Measurements from ENCODE around the gene GCSAM. TPM values are rescaled to one million over a fixed set of nuclear protein-coding genes. Genes with fewer than 3 reads are reported as not detected.

Gene GCSAM
- total RNA-seq, 2 donors from 2014 or later, result 1.4 TPM; not detected in 1

GRCh38 chr3:112115161-112115739, 17.8 kb downstream of the GCSAM start:
- intact Hi-C loops (cut with DNase I), result loop anchor here (10.0 kb wide), 1 partner anchor 420 kb away; no protein-coding TSS in a partner anchor
- no peak for TF ChIP-seq POLR2AphosphoS5 (IDR thresholded peaks at IDR 0.05)
- TF ChIP-seq CTCF (IDR thresholded peaks at IDR 0.05), result no peak
- no peaks in the 10 kb centered on the region for H3K9me3 ChIP-seq
- H3K27me3 ChIP-seq (replicated peaks; ENCODE audit: insufficient read depth), result no peaks in the 10 kb centered on the region
- H3K27ac ChIP-seq, result no peak overlapping the region
- H3K4me1 ChIP-seq (replicated peaks), result no peaks in the 10 kb centered on the region
- WGBS, result 91% methylated on average over 6 of the region's 6 CpGs
- no peak for DNase-seq (ENCODE audit: low spot score)
- no peaks in the 10 kb centered on the region for H3K36me3 ChIP-seq
- no peak overlapping the region for H3K4me3 ChIP-seq

- TF ChIP-seq POLR2AphosphoS5 (IDR thresholded peaks at IDR 0.05) (no peak), CTCF (IDR thresholded peaks at IDR 0.05) (no peak), POLR2A (IDR thresholded peaks at IDR 0.05) (no peak)
- intact Hi-C loops (cut with DNase I), result loop anchor here (10.0 kb wide), 1 partner anchor 420 kb away; no protein-coding TSS in a partner anchor
- 97% methylated on average over 6 of the region's 6 CpGs for WGBS
These were observed 18.4 kb downstream of the GCSAM start for GRCh38 chr3:112114576-112115160.

GRCh38 chr3:112111785-112112402, 21.2 kb downstream of the GCSAM start:
- no peaks in the 10 kb centered on the region for H3K4me1 ChIP-seq (replicated peaks)
- TF ChIP-seq CTCF (IDR thresholded peaks at IDR 0.05), result peak in 3 of 4 experiments; percentile 48 to 67 (median 64)
- no peak for TF ChIP-seq POLR2A (IDR thresholded peaks at IDR 0.05)
- peak; percentile 72 for TF ChIP-seq POLR2AphosphoS5 (IDR thresholded peaks at IDR 0.05)
- intact Hi-C loops (cut with DNase I), result loop anchor here (10.0 kb wide), 1 partner anchor 423 kb away; no protein-coding TSS in a partner anchor
- WGBS, result 22% methylated on average over 3 of the region's 3 CpGs
- DNase-seq (ENCODE audit: low spot score), result peak; percentile 66
- no peaks in the 10 kb centered on the region for H3K9me3 ChIP-seq
- H3K27ac ChIP-seq, result no peak overlapping the region
- no peaks in the 10 kb centered on the region for H3K36me3 ChIP-seq
- no peak overlapping the region for H3K4me3 ChIP-seq
- H3K27me3 ChIP-seq (replicated peaks; ENCODE audit: insufficient read depth), result no peaks in the 10 kb centered on the region

More at GRCh38 chr3:112114576-112115160, 18.4 kb downstream of the GCSAM start:
- no peak for DNase-seq (ENCODE audit: low spot score)
- Histone ChIP-seq H3K27me3 (replicated peaks; ENCODE audit: insufficient read depth) (no peaks in the 10 kb centered on the region), H3K36me3 (no peaks in the 10 kb centered on the region), H3K27ac (no peak overlapping the region), H3K9me3 (no peaks in the 10 kb centered on the region), H3K4me1 (replicated peaks) (no peaks in the 10 kb centered on the region), H3K4me3 (no peak overlapping the region)

GRCh38 chr3:112109322-112109721, 23.7 kb downstream of the GCSAM start:
- DNase-seq (ENCODE audit: low spot score), result no peak
- TF ChIP-seq POLR2AphosphoS5 (IDR thresholded peaks at IDR 0.05), result peak; percentile 74
- TF ChIP-seq CTCF (IDR thresholded peaks at IDR 0.05), result no peak
- Histone ChIP-seq H3K27me3 (replicated peaks; ENCODE audit: insufficient read depth) (no peaks in the 10 kb centered on the region), H3K4me3 (no peak overlapping the region), H3K4me1 (replicated peaks) (no peaks in the 10 kb centered on the region), H3K36me3 (no peaks in the 10 kb centered on the region), H3K27ac (peak overlapping the region; percentile 21 to 37), H3K9me3 (no peaks in the 10 kb centered on the region)
- intact Hi-C loops (cut with DNase I), result no loop called here
- 35% methylated on average over 5 of the region's 5 CpGs for WGBS
